Measurements from ENCODE around the gene ATP2B3. TPM values are rescaled to one million over a fixed set of nuclear protein-coding genes. Genes with fewer than 3 reads are reported as not detected.

The ATP2B3 gene
- total and polyA plus RNA-seq, 9 of the 15 experiments (the other 6 are each of a cell fraction or from before 2014, with no cell fraction given): 0.04 TPM; not detected in 8

DNA sequence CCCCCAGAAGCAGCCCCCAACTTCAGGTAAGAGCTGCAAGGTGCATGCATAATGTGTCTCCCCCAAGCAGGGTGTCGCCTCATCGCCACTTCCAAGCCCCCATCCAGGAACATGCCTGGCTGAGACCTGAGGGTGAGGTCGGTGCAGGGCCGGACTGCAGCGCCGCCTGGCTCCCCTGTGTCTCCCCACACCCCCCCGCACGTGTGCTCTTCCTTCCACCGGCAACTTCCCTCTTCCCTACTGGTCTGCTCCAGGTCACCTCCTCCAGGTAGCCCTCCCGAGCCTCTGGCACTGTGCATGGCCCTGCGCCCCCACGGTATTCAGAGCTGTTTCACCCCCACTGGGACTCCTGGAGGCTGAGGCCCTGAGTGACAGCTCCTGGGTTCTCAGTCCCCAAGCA, 24.9 kb upstream of the ATP2B3 start:
- peaks cover 0 to 38% of the 10 kb centered on the region in 2 experiments; a peak in 2 of 5 replicates for H3K4me1 ChIP-seq (replicated peaks in 1 of 2; ENCODE audit: control insufficient read depth in 2 of 2, insufficient read depth in 2 of 2, low read length in 2 of 2)
- no peak overlapping the region for H2AFZ ChIP-seq (ENCODE audit: low read depth, low read length)
- no peaks in the 10 kb centered on the region for H3K79me2 ChIP-seq (ENCODE audit: control insufficient read depth, insufficient read depth, low read length)
- in situ Hi-C loops (cut with MboI): no loop called here
- ATAC-seq (peak; percentile 45; the same call in 2 of the 3 replicates), DNase-seq (ENCODE audit: extremely low read depth in 1 of 4, low spot score in 3 of 4) (peak in 2 of 4 experiments; percentile 22 to 33), FAIRE-seq (no peak)
- POLR2A ChIA-PET: interaction anchor here (0.6 kb wide), 1 partner anchor 174 kb away, joined by 3 read pairs; no protein-coding TSS in a partner anchor
- H3K9ac ChIP-seq (ENCODE audit: insufficient read depth in 1 of 2, low read depth in 2 of 2, low read length in 2 of 2): no peak overlapping the region
- CTCF ChIA-PET (ENCODE audit: low intra/inter-chr PET ratio): no interaction called here
- no peaks in the 10 kb centered on the region for H3K9me3 ChIP-seq (replicated peaks; ENCODE audit: control insufficient read depth, insufficient read depth, low read depth, low read length)
- H3K4me2 ChIP-seq (ENCODE audit: insufficient read depth, low read length): no peak overlapping the region
- no peaks in the 10 kb centered on the region for H3K9me1 ChIP-seq (ENCODE audit: control insufficient read depth, insufficient read depth, low read length)
- WGBS (ENCODE audit: insufficient coverage, low coverage, missing lambda C conversion rate): 2% methylated on average over 9 of the region's 12 CpGs
- intact Hi-C loops (cut with micrococcal nuclease): no loop called here
- H3K27ac ChIP-seq (ENCODE audit: extremely low read depth, low read depth, low read length): no peak overlapping the region
- H4K20me1 ChIP-seq (replicated peaks; ENCODE audit: control insufficient read depth, insufficient read depth, low read length): no peaks in the 10 kb centered on the region
- H3K36me3 ChIP-seq (ENCODE audit: control insufficient read depth, insufficient read depth, low read length): no peaks in the 10 kb centered on the region
- no peak overlapping the region for H3K4me3 ChIP-seq
- peaks cover 2 to 35% of the 10 kb centered on the region in 2 experiments; a peak in 4 of 5 replicates for H3K27me3 ChIP-seq (ENCODE audit: control insufficient read depth in 2 of 2, insufficient read depth in 2 of 2, low read length in 2 of 2)
- BruUV-seq (replicated peaks): no TSS peak
- no peak for TF ChIP-seq HMGN3 (IDR thresholded peaks at IDR 0.05; ENCODE audit: borderline replicate concordance, extremely low read depth, insufficient read length, low read depth, low read length)
- TF ChIP-seq ZNF197 (CRISPR knock-in tag; IDR thresholded peaks at IDR 0.05; ENCODE audit: low read depth): no peak
- TF ChIP-seq BRD9 (IDR thresholded peaks at IDR 0.05; ENCODE audit: low read depth, partially characterized antibody): no peak
- TF ChIP-seq, protein P1, sequence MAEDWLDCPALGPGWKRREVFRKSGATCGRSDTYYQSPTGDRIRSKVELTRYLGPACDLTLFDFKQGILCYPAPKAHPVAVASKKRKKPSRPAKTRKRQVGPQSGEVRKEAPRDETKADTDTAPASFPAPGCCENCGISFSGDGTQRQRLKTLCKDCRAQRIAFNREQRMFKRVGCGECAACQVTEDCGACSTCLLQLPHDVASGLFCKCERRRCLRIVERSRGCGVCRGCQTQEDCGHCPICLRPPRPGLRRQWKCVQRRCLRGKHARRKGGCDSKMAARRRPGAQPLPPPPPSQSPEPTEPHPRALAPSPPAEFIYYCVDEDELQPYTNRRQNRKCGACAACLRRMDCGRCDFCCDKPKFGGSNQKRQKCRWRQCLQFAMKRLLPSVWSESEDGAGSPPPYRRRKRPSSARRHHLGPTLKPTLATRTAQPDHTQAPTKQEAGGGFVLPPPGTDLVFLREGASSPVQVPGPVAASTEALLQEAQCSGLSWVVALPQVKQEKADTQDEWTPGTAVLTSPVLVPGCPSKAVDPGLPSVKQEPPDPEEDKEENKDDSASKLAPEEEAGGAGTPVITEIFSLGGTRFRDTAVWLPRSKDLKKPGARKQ (CRISPR knock-in tag; IDR thresholded peaks at IDR 0.05): no peak
- no peak for TF ChIP-seq HCFC1 (IDR thresholded peaks at IDR 0.05; ENCODE audit: low read depth, low read length)
- TF ChIP-seq, protein P2, sequence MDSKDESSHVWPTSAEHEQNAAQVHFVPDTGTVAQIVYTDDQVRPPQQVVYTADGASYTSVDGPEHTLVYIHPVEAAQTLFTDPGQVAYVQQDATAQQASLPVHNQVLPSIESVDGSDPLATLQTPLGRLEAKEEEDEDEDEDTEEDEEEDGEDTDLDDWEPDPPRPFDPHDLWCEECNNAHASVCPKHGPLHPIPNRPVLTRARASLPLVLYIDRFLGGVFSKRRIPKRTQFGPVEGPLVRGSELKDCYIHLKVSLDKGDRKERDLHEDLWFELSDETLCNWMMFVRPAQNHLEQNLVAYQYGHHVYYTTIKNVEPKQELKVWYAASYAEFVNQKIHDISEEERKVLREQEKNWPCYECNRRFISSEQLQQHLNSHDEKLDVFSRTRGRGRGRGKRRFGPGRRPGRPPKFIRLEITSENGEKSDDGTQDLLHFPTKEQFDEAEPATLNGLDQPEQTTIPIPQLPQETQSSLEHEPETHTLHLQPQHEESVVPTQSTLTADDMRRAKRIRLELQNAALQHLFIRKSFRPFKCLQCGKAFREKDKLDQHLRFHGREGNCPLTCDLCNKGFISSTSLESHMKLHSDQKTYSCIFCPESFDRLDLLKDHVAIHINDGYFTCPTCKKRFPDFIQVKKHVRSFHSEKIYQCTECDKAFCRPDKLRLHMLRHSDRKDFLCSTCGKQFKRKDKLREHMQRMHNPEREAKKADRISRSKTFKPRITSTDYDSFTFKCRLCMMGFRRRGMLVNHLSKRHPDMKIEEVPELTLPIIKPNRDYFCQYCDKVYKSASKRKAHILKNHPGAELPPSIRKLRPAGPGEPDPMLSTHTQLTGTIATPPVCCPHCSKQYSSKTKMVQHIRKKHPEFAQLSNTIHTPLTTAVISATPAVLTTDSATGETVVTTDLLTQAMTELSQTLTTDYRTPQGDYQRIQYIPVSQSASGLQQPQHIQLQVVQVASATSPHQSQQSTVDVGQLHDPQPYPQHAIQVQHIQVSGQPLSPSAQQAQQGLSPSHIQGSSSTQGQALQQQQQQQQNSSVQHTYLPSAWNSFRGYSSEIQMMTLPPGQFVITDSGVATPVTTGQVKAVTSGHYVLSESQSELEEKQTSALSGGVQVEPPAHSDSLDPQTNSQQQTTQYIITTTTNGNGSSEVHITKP (IDR thresholded peaks at IDR 0.05; ENCODE audit: partially characterized antibody): peak; percentile 30
- no peak for TF ChIP-seq DMBX1 (CRISPR knock-in tag; IDR thresholded peaks at IDR 0.05; ENCODE audit: borderline replicate concordance)
- TF ChIP-seq ELF1 (tag; IDR thresholded peaks at IDR 0.05): no peak
- peak; percentile 90 for TF ChIP-seq ZFP36 (IDR thresholded peaks at IDR 0.05; ENCODE audit: low read depth, low read length, partially characterized antibody)
- no peak for TF ChIP-seq ARNT (IDR thresholded peaks at IDR 0.05)
- TF ChIP-seq, protein P3, sequence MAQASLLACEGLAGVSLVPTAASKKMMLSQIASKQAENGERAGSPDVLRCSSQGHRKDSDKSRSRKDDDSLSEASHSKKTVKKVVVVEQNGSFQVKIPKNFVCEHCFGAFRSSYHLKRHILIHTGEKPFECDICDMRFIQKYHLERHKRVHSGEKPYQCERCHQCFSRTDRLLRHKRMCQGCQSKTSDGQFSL (CRISPR knock-in tag; IDR thresholded peaks at IDR 0.05): peak; percentile 56; the same call in 1 of the 2 replicates
- TF ChIP-seq, protein P3 (tag; IDR thresholded peaks at IDR 0.05): no peak
- TF ChIP-seq, protein P4, sequence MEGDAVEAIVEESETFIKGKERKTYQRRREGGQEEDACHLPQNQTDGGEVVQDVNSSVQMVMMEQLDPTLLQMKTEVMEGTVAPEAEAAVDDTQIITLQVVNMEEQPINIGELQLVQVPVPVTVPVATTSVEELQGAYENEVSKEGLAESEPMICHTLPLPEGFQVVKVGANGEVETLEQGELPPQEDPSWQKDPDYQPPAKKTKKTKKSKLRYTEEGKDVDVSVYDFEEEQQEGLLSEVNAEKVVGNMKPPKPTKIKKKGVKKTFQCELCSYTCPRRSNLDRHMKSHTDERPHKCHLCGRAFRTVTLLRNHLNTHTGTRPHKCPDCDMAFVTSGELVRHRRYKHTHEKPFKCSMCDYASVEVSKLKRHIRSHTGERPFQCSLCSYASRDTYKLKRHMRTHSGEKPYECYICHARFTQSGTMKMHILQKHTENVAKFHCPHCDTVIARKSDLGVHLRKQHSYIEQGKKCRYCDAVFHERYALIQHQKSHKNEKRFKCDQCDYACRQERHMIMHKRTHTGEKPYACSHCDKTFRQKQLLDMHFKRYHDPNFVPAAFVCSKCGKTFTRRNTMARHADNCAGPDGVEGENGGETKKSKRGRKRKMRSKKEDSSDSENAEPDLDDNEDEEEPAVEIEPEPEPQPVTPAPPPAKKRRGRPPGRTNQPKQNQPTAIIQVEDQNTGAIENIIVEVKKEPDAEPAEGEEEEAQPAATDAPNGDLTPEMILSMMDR (IDR thresholded peaks at IDR 0.05 in 2 of 3, conservative IDR thresholded peaks at IDR 0.05 in 1 of 3; ENCODE audit: insufficient read depth in 2 of 3, low read depth in 1 of 3, low read length in 3 of 3): peak; percentile 24 to 27 (median 26); a peak in 3 of 6 replicates
- no peak for TF ChIP-seq BACH1 (tag; IDR thresholded peaks at IDR 0.05)

All from K562 (cell line).